Fibroblast of skin of left biceps (primary cell): ENCODE results near the gene MYO1B.

Source experiments
- DNase-seq, 2 experiments: peaks; one replicate each; pipeline ENCODE4 v3.0.0-alpha.2; 2013; ENCODE audit warnings: low read depth in 2 of 2

MYO1B gene

GRCh38 chr2:191404568-191404991 lies 159.4 kb downstream of the MYO1B start:
- peak in 1 of 2 experiments; percentile 26 for DNase-seq

DNA sequence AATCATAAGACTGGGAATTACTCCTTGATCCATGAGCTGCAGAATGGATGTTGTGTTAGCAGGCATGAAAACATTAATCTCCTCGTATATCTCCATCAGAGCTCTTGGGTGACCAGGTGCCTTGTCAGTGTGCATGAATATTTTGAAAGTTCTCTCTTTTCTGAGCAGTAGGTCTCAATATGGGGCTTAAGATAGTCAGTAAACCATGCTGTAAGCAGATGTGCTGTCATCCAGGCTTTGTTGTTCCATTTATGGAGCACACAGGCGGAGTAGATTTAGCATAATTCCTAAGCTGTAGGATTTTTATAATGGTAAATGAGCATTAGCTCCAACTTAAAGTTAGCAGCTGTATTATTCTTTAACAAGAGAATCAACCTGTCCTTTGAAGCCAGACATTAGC lies 160.3 kb downstream of the MYO1B start:
- DNase-seq = no peak

DNA sequence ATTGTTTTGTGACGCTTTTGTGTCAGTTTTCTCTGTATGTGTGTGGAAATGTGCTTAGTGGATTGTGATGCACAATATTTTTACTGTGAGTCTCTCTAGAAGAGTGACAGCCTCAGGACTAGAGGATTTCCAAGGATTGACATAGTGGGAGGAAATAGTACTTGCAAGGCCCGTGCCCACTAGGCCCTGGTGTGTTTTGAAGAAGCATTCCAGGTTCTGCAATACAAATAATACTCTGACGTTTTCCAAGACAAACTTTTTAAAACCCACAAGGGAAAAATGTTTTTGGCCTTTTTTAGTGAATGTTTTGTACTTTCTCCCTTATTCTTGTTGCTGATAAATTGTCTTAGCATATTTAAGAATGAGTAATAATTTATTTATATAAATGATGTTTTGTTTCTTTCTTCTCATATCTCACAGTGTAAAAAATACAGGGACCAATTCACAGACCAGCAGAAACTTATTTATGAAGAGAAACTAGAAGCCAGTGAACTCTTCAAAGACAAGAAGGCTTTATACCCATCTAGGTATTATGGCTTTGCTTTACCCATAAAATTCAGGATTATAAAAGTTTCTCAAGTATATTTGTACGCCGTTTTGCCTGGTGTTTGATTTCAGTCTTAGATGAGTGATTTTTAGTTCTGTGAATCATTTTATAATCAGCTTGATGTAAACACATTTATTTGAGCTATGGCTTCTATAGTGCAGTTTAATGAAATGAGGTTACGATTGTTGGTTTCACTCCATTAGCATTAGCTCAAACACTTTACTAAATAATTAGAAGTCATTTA lies 165.6 kb downstream of the MYO1B start:
- no peak for DNase-seq

DNA sequence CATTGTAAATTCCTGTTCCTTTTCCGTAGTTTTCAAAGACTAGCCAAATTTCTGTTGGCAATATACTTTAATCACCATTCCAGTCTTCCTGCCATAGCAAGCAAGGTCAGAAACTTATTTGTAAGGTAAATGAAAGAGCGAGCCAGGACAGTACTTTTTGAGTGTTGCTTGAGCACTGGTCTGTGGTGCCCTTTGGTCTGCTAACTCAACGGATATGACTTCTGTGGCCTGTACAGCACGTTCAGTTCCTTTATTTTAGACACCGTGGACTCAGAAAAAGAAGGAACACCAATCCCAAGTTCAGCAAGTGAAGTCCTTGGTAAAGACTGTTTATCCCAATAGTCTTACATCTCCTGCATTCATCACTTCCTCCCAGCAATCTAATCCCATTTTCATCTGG lies 166.3 kb downstream of the MYO1B start:
- DNase-seq = no peak

DNA sequence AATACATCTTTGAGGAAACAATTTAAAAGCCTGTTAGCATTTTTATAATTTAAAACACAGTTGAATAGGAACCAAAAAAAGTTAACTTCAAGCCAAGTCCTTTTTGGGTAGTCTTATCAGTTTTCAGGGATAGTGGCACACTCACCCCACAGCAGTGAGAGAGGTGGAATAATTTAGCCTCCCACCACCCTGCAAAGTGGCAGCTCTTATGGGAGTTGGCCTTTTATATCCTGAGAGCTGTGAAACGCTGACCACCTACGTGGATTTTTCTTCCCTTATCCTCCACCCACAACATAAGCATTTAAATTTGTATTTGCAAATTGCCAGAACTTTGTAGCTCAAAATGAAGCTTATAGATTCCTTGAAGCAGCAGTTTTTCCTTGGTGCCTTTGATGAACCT lies 167.1 kb downstream of the MYO1B start:
- no peak for DNase-seq

DNA sequence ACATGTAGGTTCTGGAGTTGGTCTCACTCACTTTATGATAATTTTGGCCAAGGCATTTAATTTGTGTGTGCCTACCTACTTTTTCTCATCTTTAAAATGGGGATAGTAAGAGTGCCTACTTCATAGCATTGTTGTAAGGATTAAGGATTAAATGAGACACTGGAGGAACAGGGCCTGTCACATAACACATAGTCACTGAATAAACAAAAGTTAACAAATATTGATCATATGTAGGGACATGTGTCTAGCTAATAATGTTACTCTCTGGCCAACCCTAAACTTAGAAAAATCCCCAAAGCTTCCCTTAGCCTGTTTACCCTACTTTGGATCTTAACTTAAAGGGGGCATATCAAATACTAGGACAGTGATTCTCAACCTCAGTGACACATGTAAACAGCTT lies 169.9 kb downstream of the MYO1B start:
- DNase-seq = no peak

GRCh38 chr2:191415858-191416257 lies 170.7 kb downstream of the MYO1B start:
- DNase-seq = no peak

DNA sequence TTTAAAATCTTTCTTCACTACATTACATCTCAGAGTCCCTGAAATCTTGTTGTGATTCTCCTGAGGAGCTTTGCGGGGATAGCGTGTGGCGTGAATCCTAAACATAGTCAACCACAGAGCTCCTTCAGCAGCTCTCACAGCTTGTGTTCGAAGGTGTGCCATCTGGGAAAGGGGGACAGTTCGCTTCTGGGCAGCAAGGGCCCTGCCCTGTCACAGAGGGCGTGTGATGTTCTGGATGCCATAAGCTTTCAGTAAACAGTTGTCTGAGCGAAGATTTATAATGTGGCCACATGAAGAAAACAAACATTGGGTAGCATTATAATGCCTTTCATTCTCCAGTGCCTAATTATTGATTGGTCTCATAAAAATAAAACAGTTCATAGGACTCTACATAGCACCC lies 172.5 kb downstream of the MYO1B start:
- no peak for DNase-seq

DNA sequence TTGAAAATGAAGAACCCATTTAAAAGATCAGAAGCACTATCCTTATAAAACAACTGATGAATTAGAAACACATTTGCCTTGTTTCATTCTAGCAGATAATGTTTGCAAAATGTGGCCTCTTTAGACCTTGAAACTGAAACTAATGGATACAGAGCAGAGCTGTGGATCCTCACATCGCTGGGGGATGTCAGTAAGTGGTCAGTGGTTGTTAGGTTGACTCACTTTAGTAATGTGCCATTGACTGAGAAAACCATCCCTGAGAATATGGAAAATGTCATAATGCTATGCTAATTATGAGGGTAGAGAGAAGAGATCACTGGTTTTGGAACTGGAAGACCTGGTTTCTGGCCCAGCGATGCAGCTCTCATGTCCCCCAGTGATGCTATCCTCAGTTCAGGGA lies 176.7 kb downstream of the MYO1B start:
- no peak for DNase-seq

DNA sequence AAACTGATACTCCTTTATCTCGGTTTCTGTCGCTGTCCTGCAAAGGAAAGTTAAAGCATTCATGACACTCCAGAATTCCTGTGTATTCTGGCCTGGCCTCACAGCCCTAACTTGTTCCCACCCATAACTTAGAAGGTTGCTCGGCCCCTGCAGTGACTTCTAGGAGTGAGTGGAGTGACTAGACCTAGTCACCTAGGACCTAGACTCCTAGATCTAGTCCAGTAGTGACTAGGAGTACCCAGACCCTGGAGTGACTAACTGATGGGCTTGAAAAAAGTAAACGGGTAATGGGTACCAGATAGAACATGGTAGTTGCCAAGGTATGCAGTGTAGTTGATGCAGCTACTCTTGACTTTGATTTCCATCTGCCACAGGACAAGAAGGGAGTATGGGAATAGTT lies 181.8 kb downstream of the MYO1B start:
- DNase-seq = no peak

- peak; percentile 13 to 23 for DNase-seq
Observed at GRCh38 chr2:191428141-191428540, 182.9 kb downstream of the MYO1B start.

GRCh38 chr2:191430476-191430875 lies 185.3 kb downstream of the MYO1B start:
- no peak for DNase-seq

- DNase-seq = no peak
Observed at GRCh38 chr2:191432121-191432520, 186.9 kb downstream of the MYO1B start.

GRCh38 chr2:191434072-191434471 lies 188.9 kb downstream of the MYO1B start:
- DNase-seq = no peak

GRCh38 chr2:191435141-191435540 lies 189.9 kb downstream of the MYO1B start:
- DNase-seq = no peak

DNA sequence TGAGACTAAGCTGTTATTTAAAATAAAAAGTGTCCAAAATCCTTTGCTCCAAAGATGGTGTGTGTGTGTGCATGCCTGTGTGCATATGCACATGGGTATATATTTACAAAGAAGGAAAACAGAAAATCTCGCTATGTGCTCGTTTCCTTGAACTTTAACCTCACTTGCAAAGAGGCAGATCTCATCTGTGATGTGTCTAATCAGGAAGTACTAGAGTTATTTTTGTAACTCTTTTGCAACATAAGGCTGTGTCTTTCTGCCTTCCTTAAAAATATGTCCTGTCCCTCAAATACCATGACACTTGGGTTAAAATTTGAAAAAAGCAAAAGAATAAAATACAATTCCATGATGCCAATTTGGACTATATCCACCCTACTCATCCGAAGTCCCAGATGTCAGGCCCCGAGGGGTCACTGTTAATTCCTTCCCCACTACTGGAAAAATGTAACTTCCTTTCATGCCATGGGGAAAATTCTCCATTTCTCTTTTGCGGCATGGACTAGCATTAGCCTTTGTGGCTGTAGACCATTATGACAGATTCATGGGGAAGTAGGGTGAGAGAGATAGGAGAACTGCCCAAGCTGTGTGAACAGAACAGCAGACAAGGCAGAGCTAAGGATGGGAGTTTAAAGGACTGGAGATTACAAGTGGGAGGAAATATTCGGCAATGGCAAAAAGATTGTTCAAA lies 191.3 kb downstream of the MYO1B start:
- DNase-seq = no peak

DNA sequence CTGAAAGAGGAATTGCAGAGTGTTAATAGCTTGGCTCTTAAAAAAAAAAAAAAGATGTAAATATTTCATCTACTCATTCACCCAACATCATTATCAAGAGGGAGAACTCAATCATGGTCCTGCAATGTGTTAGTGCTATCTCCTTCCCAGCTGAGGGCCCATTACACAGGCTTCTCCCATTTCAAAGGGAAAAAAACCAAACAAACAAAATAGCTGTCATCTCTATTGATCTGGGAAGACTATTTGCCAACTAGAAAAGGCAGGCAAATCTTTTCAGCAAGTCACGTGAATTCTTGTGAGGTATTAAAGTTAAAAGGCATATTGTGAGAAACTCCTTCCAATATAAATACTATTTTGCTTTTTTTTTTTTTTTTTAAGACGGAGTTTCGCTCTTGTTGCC lies 194.3 kb downstream of the MYO1B start:
- no peak for DNase-seq

- DNase-seq = peak in 1 of 2 experiments; percentile 12
Observed at GRCh38 chr2:191441496-191442214, 196.5 kb downstream of the MYO1B start.

DNA sequence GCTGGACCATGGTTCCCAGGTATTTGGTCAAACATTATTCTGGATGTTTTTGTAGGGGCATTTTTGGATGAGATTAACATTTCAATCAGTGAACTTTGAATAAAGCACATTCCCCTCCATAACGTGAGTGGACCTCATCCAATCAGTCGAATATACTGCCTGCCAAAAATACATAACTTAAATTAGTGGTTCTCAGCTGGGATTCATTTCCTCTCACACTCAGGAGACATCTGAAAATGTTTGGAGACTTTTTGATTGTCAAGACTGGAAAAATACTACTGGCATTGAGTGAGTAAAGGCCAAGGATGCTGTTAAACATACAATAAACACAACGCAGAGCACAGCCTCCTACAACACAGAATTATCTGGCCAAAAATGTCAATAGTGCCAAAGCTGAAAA lies 198.2 kb downstream of the MYO1B start:
- peak; percentile 18 to 24 for DNase-seq

GRCh38 chr2:191446910-191447309 lies 201.7 kb downstream of the MYO1B start:
- no peak for DNase-seq

DNA sequence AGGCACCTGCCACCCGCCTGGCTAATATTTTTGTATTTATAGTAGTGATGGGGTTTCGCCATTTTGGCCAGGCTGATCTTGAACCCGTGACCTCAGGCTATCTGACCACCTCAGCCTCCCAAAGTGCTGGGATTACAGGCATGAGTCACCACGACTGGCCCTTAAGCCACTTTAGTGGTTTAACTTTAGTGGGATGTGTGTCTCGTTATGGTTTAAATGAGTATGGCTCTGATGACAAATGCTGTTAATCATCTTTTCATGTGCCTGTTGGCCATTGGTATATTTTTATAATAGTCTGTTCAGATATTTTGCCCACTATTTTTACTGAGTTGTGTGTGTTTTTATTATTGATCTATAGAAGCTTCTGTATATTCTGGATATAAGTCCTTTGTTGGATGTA lies 205.9 kb downstream of the MYO1B start:
- DNase-seq = no peak

DNA sequence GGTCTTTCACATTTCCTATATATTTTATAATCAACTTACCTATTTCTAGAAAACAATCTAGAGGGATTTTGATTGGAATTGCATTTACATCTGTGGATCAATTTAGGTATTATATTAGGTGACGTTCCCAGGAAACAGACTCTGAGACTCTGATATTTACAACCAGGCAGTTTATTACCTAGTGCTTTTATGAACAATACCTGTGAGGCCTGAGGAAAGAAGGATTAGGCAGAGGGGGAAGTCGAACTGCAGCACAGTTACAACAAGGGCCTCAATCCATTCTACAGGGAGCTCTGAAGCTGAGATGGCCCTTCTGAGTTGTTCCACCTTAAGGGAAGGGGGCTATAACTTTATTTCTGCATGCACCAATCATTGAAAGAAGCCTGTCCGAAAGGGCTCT lies 206.9 kb downstream of the MYO1B start:
- no peak for DNase-seq

- DNase-seq = no peak
Observed at GRCh38 chr2:191453761-191454160, 208.6 kb downstream of the MYO1B start.
